Stomach (tissue), 9 donors: ENCODE results near the gene ENTPD8. TPM values are rescaled to one million over a fixed set of nuclear protein-coding genes. Genes with fewer than 3 reads are reported as not detected.

ENCODE experiments used
- DNase-seq, 2 donors: peaks; one replicate each; pipeline versions ENCODE4 v3.0.0 to v3.0.0-alpha.2; 2013 to 2019
- H3K27ac ChIP-seq, 5 donors: fragments of 200-600 bp in 4 of 5; sonication (generic) in 4 of 5; one replicate each; pipeline ENCODE4 v1.5.1; 2013 to 2019; ENCODE audit warnings: mild to moderate bottlenecking in 1 of 5, moderate library complexity in 1 of 5
- H3K27me3 ChIP-seq, 3 donors: fragments of 200-600 bp; sonication (generic); one replicate each; pipeline ENCODE4 v1.5.1; 2017 to 2019; ENCODE audit warnings: mixed run types in 1 of 3
- H3K36me3 ChIP-seq, 4 donors: fragments of 200-600 bp; sonication (generic); 1 replicate in 3 of 4; 2 replicates in 1 of 4; pipeline ENCODE4 v1.5.1; 2016 to 2019
- H3K4me1 ChIP-seq, 4 donors: fragments of 200-600 bp; sonication (generic); one replicate each; pipeline ENCODE4 v1.5.1; 2016 to 2019
- H3K4me3 ChIP-seq, 4 donors: fragments of 200-600 bp; sonication (generic) in 3 of 4; one replicate each; pipeline ENCODE4 v1.5.1; 2016 to 2019; ENCODE audit warnings: mild to moderate bottlenecking in 1 of 4
- H3K9me3 ChIP-seq, 4 donors: fragments of 200-600 bp; sonication (generic); one replicate each; pipeline ENCODE4 v1.5.1; 2016 to 2019
- EP300 ChIP-seq: sonication (generic); formaldehyde crosslinking; IDR thresholded peaks from one replicate; pipeline ENCODE4 v1.6.1; 2017; ENCODE audit warnings: antibody characterized with exemption
- POLR2A ChIP-seq, 4 donors: fragments of 450-650 bp; IDR thresholded peaks; one replicate each; pipeline ENCODE4 v1.6.1; 2016; ENCODE audit warnings: antibody characterized with exemption in 4 of 4, control low read depth in 2 of 4, mild to moderate bottlenecking in 1 of 4, moderate library complexity in 1 of 4
- POLR2AphosphoS5 ChIP-seq, 3 donors: sonication (generic); formaldehyde crosslinking; IDR thresholded peaks; one replicate each; pipeline ENCODE4 v1.6.1; 2016; ENCODE audit warnings: antibody characterized with exemption in 3 of 3
- WGBS, 5 donors: extraction: QIAGEN DNeasy Blood & Tissue Kit in 3 of 5; methylation state at CpG; one replicate each; pipeline versions ENCODE4 v1.1.5 to v1.1.7; 2013 to 2018; 5-methylcytosine and 5-hydroxymethylcytosine counted together
- intact Hi-C: fragments of 100-400 bp; cut with DNase I; formaldehyde crosslinking; loops from one replicate; pipeline ENCODE4 v1.15.1; 2023; ENCODE audit warnings: low total_unique reads
- polyA plus RNA-seq, 3 donors: library from polyadenylated mRNA; stranded (reverse); fragments of 200-250 nt; gene quantifications; one replicate each; pipeline ENCODE4 v1.2.3, GENCODE V29; 2013
- total RNA-seq, 5 donors: library from RNA; depleted of rRNA; stranded (reverse); fragments of >200 nt; gene quantifications; one replicate each; pipeline versions ENCODE4 v1.1.0 to v1.2.3, GENCODE V29; 2014 to 2016
- TF ChIP-seq, protein P1 (sequence below), 7 experiments: fragments of 450-650 bp in 4 of 7; fragments of 200-600 bp in 3 of 7; sonication (generic) in 3 of 7; IDR thresholded peaks; one replicate each; pipeline ENCODE4 v1.5.1; 2016 to 2019; ENCODE audit warnings: antibody characterized with exemption in 7 of 7, control low read depth in 2 of 7, mild to moderate bottlenecking in 1 of 7
- donor health status: healthy with polysubstance abuse.
- donor health status: Bipolar disorder and iron deficiency.
- donor health status: healthy.

Gene ENTPD8
- total and polyA plus RNA-seq, 8 donors = 0.89 to 37.9 (median 6.8) TPM

DNA sequence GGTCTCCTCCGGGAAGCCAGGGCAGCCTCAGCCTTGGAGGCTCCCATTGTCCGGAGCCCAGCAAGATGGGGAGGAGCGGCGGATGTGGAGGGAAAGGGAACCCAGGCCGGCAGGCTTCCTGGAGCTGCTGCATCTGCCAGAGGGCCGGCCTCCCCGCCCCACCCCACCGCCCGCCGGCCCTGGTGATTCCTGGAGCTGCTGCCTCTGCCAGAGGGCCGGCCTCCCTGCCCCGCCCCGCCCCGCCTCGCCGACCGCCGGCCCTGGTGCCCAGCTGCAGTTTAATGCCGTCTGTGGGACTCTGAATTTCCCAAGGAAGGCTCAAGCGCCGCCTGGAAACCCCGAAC lies 49.8 kb downstream of the ENTPD8 start:
- H3K4me3 ChIP-seq = no peak overlapping the region
- no peaks in the 10 kb centered on the region for H3K9me3 ChIP-seq
- peaks cover 0 to 8% (median 0%) of the 10 kb centered on the region in 4 donors for H3K4me1 ChIP-seq
- H3K27ac ChIP-seq = peak overlapping the region in 3 of 5 donors; percentile 8 to 66 (median 61)
- no peak for TF ChIP-seq POLR2A (IDR thresholded peaks at IDR 0.05)
- TF ChIP-seq, protein P1, sequence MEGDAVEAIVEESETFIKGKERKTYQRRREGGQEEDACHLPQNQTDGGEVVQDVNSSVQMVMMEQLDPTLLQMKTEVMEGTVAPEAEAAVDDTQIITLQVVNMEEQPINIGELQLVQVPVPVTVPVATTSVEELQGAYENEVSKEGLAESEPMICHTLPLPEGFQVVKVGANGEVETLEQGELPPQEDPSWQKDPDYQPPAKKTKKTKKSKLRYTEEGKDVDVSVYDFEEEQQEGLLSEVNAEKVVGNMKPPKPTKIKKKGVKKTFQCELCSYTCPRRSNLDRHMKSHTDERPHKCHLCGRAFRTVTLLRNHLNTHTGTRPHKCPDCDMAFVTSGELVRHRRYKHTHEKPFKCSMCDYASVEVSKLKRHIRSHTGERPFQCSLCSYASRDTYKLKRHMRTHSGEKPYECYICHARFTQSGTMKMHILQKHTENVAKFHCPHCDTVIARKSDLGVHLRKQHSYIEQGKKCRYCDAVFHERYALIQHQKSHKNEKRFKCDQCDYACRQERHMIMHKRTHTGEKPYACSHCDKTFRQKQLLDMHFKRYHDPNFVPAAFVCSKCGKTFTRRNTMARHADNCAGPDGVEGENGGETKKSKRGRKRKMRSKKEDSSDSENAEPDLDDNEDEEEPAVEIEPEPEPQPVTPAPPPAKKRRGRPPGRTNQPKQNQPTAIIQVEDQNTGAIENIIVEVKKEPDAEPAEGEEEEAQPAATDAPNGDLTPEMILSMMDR (IDR thresholded peaks at IDR 0.05) = no peak
- no peak for TF ChIP-seq POLR2AphosphoS5 (IDR thresholded peaks at IDR 0.05)
- no peak for TF ChIP-seq EP300
- intact Hi-C loops = no loop called here
- H3K27me3 ChIP-seq = no peaks in the 10 kb centered on the region
- H3K36me3 ChIP-seq = peaks cover 0 to 54% (median 39%) of the 10 kb centered on the region in 4 donors
- DNase-seq = peak; percentile 48 to 62
- 38 to 69% (median 47%) methylated on average over 17 to 22 of the region's 22 CpGs for WGBS, 5 donors

GRCh38 chr9:137390553-137391410 lies 50.4 kb downstream of the ENTPD8 start:
- TF ChIP-seq, protein P1 (IDR thresholded peaks at IDR 0.05) = no peak
- TF ChIP-seq POLR2AphosphoS5 (IDR thresholded peaks at IDR 0.05) (no peak), POLR2A (IDR thresholded peaks at IDR 0.05) (no peak), EP300 (no peak)
- Histone ChIP-seq H3K4me1 (peaks cover 0 to 8% (median 0%) of the 10 kb centered on the region in 4 donors), H3K27ac (peak overlapping the region in 3 of 5 donors; percentile 8 to 66 (median 61)), H3K9me3 (no peaks in the 10 kb centered on the region), H3K27me3 (no peaks in the 10 kb centered on the region), H3K36me3 (peaks cover 0 to 59% (median 37%) of the 10 kb centered on the region in 4 donors), H3K4me3 (no peak overlapping the region)
- 68 to 90% (median 81%) methylated on average over 30 to 42 of the region's 42 CpGs for WGBS, 5 donors
- DNase-seq = no peak
- intact Hi-C loops = no loop called here

DNA sequence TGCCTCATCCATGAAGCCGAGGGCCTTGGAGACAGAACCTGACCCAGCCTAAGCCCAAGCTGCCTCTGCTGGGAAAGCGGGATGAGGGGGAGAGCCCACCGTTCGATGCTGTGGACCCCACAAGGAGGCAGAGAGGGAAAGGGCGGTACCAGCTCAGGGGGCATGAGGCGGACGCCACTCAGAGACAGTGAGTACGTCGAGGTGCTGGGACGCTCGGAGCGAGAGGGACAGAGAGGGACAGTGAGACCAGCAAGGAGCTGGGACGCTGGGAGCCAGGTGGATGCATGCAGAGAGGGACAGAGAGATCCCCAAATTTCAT lies 51.8 kb downstream of the ENTPD8 start:
- no peak for TF ChIP-seq POLR2AphosphoS5 (IDR thresholded peaks at IDR 0.05)
- no peak for TF ChIP-seq POLR2A (IDR thresholded peaks at IDR 0.05)
- TF ChIP-seq EP300 = no peak
- TF ChIP-seq, protein P1 (IDR thresholded peaks at IDR 0.05) = no peak
- no peaks in the 10 kb centered on the region for H3K9me3 ChIP-seq
- DNase-seq = no peak
- intact Hi-C loops = no loop called here
- WGBS, 5 donors = 93 to 97% (median 94%) methylated on average over 10 to 13 of the region's 13 CpGs
- no peaks in the 10 kb centered on the region for H3K27me3 ChIP-seq
- peaks cover 0 to 56% (median 34%) of the 10 kb centered on the region in 4 donors for H3K36me3 ChIP-seq
- no peak overlapping the region for H3K4me3 ChIP-seq
- peaks cover 0 to 8% (median 0%) of the 10 kb centered on the region in 4 donors for H3K4me1 ChIP-seq
- no peak overlapping the region for H3K27ac ChIP-seq

DNA sequence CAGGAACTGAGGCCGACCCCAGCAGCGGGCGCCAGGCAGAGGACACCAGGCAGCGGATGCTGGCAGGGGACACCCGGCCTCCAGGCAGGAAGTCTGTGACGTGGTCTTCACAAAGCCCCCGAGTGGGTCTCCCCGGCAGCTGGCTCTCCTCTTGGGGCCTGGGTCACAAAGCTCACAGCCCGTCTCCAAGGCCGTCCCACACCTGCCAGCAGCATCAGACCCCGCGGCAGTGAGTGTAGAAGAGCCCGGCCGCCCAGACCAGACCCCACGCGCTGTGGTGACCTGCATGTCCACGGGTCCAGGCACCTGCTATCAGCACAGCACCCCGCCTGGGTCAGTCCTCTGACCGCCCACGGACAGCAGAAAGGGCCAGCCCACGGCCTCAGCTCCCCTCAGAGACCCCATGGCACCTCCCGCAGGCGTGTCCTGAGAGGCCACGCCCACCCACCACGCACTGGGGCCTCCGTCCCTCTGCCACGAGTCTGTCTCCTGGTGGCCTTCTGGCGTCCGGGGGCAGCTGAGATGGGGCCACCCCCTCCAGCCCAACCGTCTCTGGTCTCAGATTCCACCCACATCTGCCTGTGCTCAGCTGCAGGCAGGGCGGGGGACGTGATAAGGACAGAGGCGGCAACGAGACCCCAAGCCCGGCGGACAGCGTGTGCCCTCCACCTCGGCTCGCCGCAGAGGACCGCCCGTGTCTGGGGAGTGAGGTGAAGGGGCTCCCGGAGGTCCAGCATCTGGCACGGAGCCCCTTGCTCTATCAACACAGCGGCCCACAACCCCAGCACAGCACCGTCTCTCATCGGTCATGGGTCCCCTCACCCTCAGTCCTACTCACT lies 52.3 kb downstream of the ENTPD8 start:
- Histone ChIP-seq H3K4me1 (peaks cover 0 to 8% (median 0%) of the 10 kb centered on the region in 4 donors), H3K27me3 (no peaks in the 10 kb centered on the region), H3K27ac (no peak overlapping the region), H3K4me3 (no peak overlapping the region), H3K36me3 (peaks cover 0 to 54% (median 33%) of the 10 kb centered on the region in 4 donors), H3K9me3 (no peaks in the 10 kb centered on the region)
- WGBS, 5 donors = 86 to 94% (median 89%) methylated on average over 22 to 47 of the region's 47 CpGs
- intact Hi-C loops = no loop called here
- DNase-seq = no peak
- no peak for TF ChIP-seq POLR2AphosphoS5 (IDR thresholded peaks at IDR 0.05)
